Measurements from ENCODE around the gene RNF4.

The RNF4 gene

GRCh38 chr4:2436761-2437474 lies 32.0 kb upstream of the RNF4 start:
- no peak for TF ChIP-seq CTCF (IDR thresholded peaks at IDR 0.05; ENCODE audit: low read depth, low read length, missing control alignments)
- Histone ChIP-seq H3K4me3 (ENCODE audit: low read depth, low read length) (no peak overlapping the region), H3K36me3 (replicated peaks) (no peaks in the 10 kb centered on the region), H3K27ac (no peak overlapping the region), H3K27me3 (replicated peaks) (peaks cover 3% of the 10 kb centered on the region)
- DNase-seq: no peak
- in situ Hi-C loops (cut with HindIII; ENCODE audit: low pct_ligation_motif_present, low sequenced_read_pairs): no loop called here

GRCh38 chr4:2437475-2438215 lies 31.3 kb upstream of the RNF4 start:
- H3K36me3 ChIP-seq (replicated peaks): no peaks in the 10 kb centered on the region
- DNase-seq: no peak
- peaks cover 3% of the 10 kb centered on the region for H3K27me3 ChIP-seq (replicated peaks)
- no peak for TF ChIP-seq CTCF (IDR thresholded peaks at IDR 0.05; ENCODE audit: low read depth, low read length, missing control alignments)
- no peak overlapping the region for H3K4me3 ChIP-seq (ENCODE audit: low read depth, low read length)
- in situ Hi-C loops (cut with HindIII; ENCODE audit: low pct_ligation_motif_present, low sequenced_read_pairs): no loop called here
- no peak overlapping the region for H3K27ac ChIP-seq

GRCh38 chr4:2438822-2439718 lies 29.8 kb upstream of the RNF4 start:
- H3K27me3 ChIP-seq (replicated peaks): no peaks in the 10 kb centered on the region
- H3K36me3 ChIP-seq (replicated peaks): no peaks in the 10 kb centered on the region
- no peak overlapping the region for H3K27ac ChIP-seq
- in situ Hi-C loops (cut with HindIII; ENCODE audit: low pct_ligation_motif_present, low sequenced_read_pairs): no loop called here
- H3K4me3 ChIP-seq (ENCODE audit: low read depth, low read length): no peak overlapping the region
- TF ChIP-seq CTCF (IDR thresholded peaks at IDR 0.05; ENCODE audit: low read depth, low read length, missing control alignments): no peak
- DNase-seq: no peak

GRCh38 chr4:2441393-2442174 lies 27.3 kb upstream of the RNF4 start:
- in situ Hi-C loops (cut with HindIII; ENCODE audit: low pct_ligation_motif_present, low sequenced_read_pairs): no loop called here
- DNase-seq: peak; percentile 36
- no peak overlapping the region for H3K27ac ChIP-seq
- no peaks in the 10 kb centered on the region for H3K36me3 ChIP-seq (replicated peaks)
- H3K4me3 ChIP-seq (ENCODE audit: low read depth, low read length): no peak overlapping the region
- no peaks in the 10 kb centered on the region for H3K27me3 ChIP-seq (replicated peaks)
- TF ChIP-seq CTCF (IDR thresholded peaks at IDR 0.05; ENCODE audit: low read depth, low read length, missing control alignments): peak; percentile 91
